Uterus (tissue), 2 donors: ENCODE measurements around the gene TUBA1C.

Experiments used
- POLR2A ChIP-seq, 2 donors: fragments of 450-650 bp; IDR thresholded peaks; one replicate each; pipeline ENCODE4 v1.6.1; 2016; ENCODE audit warnings: antibody characterized with exemption in 2 of 2, mild to moderate bottlenecking in 1 of 2, moderate library complexity in 1 of 2
- TF ChIP-seq, protein P1 (sequence below), 4 experiments: fragments of 200-600 bp in 2 of 4; fragments of 450-650 bp in 2 of 4; sonication (generic) in 2 of 4; IDR thresholded peaks; one replicate each; pipeline ENCODE4 v1.5.1; 2016 to 2019; ENCODE audit warnings: antibody characterized with exemption in 4 of 4, mild to moderate bottlenecking in 2 of 4, moderate library complexity in 1 of 4

DNA sequence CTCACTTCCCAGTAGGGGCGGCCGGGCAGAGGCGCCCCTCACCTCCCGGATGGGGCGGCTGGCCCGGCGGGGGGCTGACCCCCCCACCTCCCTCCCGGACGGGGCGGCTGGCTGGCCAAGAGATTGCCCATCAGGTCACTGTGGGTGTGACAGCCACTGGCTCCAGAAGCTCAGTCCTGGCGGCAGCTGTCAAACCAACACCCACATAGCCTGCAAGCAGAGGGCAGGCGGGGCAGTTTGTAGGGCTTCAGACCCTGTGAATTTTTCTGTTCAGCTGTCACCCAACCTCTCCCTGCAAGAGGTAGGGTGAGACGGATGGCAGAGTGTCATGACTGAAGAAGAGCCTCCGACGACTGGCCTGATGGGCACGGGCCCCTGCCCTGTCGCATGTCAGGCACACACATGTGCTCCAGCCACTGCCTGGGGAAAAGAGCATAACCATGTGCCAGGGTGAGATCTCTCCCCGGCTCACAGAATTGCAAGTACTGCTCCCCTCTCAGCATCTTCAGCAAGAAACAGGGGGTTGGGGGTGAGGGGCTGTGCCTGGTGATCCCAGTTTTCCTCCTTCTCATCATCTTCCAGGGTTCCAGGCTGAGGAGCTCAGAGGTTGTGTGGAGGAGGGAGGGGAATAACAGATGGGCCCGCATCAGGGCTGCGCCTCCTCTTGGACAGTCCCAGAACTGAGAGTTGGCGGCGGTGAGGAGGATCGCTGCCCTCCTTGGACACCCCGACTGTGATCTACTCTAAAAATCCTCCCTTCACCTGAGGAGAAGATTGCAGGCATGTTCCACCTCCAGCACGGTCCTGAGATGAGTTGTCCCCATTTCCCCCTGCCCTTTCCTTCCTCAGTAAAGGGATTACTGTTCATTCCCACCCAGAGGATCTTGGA is 18.9 kb downstream of the TUBA1C start:
- TF ChIP-seq, protein P1, sequence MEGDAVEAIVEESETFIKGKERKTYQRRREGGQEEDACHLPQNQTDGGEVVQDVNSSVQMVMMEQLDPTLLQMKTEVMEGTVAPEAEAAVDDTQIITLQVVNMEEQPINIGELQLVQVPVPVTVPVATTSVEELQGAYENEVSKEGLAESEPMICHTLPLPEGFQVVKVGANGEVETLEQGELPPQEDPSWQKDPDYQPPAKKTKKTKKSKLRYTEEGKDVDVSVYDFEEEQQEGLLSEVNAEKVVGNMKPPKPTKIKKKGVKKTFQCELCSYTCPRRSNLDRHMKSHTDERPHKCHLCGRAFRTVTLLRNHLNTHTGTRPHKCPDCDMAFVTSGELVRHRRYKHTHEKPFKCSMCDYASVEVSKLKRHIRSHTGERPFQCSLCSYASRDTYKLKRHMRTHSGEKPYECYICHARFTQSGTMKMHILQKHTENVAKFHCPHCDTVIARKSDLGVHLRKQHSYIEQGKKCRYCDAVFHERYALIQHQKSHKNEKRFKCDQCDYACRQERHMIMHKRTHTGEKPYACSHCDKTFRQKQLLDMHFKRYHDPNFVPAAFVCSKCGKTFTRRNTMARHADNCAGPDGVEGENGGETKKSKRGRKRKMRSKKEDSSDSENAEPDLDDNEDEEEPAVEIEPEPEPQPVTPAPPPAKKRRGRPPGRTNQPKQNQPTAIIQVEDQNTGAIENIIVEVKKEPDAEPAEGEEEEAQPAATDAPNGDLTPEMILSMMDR (IDR thresholded peaks at IDR 0.05) = no peak
- no peak for TF ChIP-seq POLR2A (IDR thresholded peaks at IDR 0.05)
